Measurements from ENCODE around the gene RECK. TPM values are rescaled to one million over a fixed set of nuclear protein-coding genes. Genes with fewer than 3 reads are reported as not detected.

The RECK gene
- polyA plus RNA-seq, 1 experiment, result 112 TPM

GRCh38 chr9:36050476-36050875 lies 13.8 kb downstream of the RECK start:
- CTCF ChIA-PET, result interaction anchor here (0.6 kb wide), 1 partner anchor 405 kb away, joined by 4 read pairs; no protein-coding TSS in a partner anchor
- TF ChIP-seq, protein P1, sequence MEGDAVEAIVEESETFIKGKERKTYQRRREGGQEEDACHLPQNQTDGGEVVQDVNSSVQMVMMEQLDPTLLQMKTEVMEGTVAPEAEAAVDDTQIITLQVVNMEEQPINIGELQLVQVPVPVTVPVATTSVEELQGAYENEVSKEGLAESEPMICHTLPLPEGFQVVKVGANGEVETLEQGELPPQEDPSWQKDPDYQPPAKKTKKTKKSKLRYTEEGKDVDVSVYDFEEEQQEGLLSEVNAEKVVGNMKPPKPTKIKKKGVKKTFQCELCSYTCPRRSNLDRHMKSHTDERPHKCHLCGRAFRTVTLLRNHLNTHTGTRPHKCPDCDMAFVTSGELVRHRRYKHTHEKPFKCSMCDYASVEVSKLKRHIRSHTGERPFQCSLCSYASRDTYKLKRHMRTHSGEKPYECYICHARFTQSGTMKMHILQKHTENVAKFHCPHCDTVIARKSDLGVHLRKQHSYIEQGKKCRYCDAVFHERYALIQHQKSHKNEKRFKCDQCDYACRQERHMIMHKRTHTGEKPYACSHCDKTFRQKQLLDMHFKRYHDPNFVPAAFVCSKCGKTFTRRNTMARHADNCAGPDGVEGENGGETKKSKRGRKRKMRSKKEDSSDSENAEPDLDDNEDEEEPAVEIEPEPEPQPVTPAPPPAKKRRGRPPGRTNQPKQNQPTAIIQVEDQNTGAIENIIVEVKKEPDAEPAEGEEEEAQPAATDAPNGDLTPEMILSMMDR (IDR thresholded peaks at IDR 0.05; ENCODE audit: low read depth, low read length), result no peak
- DNase-seq (ENCODE audit: low read depth, low spot score), result no peak
- no peak overlapping the region for H3K27ac ChIP-seq (ENCODE audit: low read depth, low read length)
- H3K27me3 ChIP-seq (ENCODE audit: control insufficient read depth, insufficient read depth, low read length), result no peaks in the 10 kb centered on the region
- POLR2A ChIA-PET, result no interaction called here
- no peaks in the 10 kb centered on the region for H3K9me3 ChIP-seq (ENCODE audit: control insufficient read depth, insufficient read depth, low read length)
- no peak overlapping the region for H3K4me3 ChIP-seq (ENCODE audit: low read depth, low read length)

GRCh38 chr9:36051317-36051716 lies 14.6 kb downstream of the RECK start:
- ChIA-PET CTCF (interaction anchor here (0.6 kb wide), 1 partner anchor 406 kb away, joined by 4 read pairs; no protein-coding TSS in a partner anchor), POLR2A (no interaction called here)
- Histone ChIP-seq H3K9me3 (ENCODE audit: control insufficient read depth, insufficient read depth, low read length) (no peaks in the 10 kb centered on the region), H3K4me3 (ENCODE audit: low read depth, low read length) (no peak overlapping the region), H3K27ac (ENCODE audit: low read depth, low read length) (no peak overlapping the region), H3K27me3 (ENCODE audit: control insufficient read depth, insufficient read depth, low read length) (no peaks in the 10 kb centered on the region)
- no peak for DNase-seq (ENCODE audit: low read depth, low spot score)
- TF ChIP-seq, protein P1 (IDR thresholded peaks at IDR 0.05; ENCODE audit: low read depth, low read length), result no peak

- Histone ChIP-seq H3K9me3 (ENCODE audit: control insufficient read depth, insufficient read depth, low read length) (no peaks in the 10 kb centered on the region), H3K27ac (ENCODE audit: low read depth, low read length) (no peak overlapping the region), H3K27me3 (ENCODE audit: control insufficient read depth, insufficient read depth, low read length) (no peaks in the 10 kb centered on the region), H3K4me3 (ENCODE audit: low read depth, low read length) (no peak overlapping the region)
- POLR2A ChIA-PET, result interaction anchor here (1.5 kb wide), 1 partner anchor 17 kb away, joined by 3 read pairs; the partner anchor contains the start of gene RECK
- DNase-seq (ENCODE audit: low read depth, low spot score), result no peak
- TF ChIP-seq, protein P1 (IDR thresholded peaks at IDR 0.05; ENCODE audit: low read depth, low read length), result no peak
- CTCF ChIA-PET, result interaction anchor here (0.7 to 1.2 kb wide), 5 partner anchors 13 to 71 kb away, joined by 3 to 15 read pairs (median 4); no protein-coding TSS in a partner anchor
These were observed 17.3 kb downstream of the RECK start for GRCh38 chr9:36053971-36054370.

GRCh38 chr9:36056896-36057295 lies 20.2 kb downstream of the RECK start:
- DNase-seq (ENCODE audit: low read depth, low spot score), result no peak
- Histone ChIP-seq H3K4me3 (ENCODE audit: low read depth, low read length) (no peak overlapping the region), H3K27ac (ENCODE audit: low read depth, low read length) (no peak overlapping the region), H3K9me3 (ENCODE audit: control insufficient read depth, insufficient read depth, low read length) (no peaks in the 10 kb centered on the region), H3K27me3 (ENCODE audit: control insufficient read depth, insufficient read depth, low read length) (no peaks in the 10 kb centered on the region)
- TF ChIP-seq, protein P1 (IDR thresholded peaks at IDR 0.05; ENCODE audit: low read depth, low read length), result no peak
- ChIA-PET CTCF (no interaction called here), POLR2A (interaction anchor here (0.9 kb wide), 1 partner anchor 18 kb away, joined by 3 read pairs; no protein-coding TSS in a partner anchor)

GRCh38 chr9:36063804-36064447 lies 27.2 kb downstream of the RECK start:
- DNase-seq (ENCODE audit: low read depth, low spot score), result no peak
- TF ChIP-seq, protein P1 (IDR thresholded peaks at IDR 0.05; ENCODE audit: low read depth, low read length), result no peak
- CTCF ChIA-PET, result no interaction called here
- Histone ChIP-seq H3K4me3 (ENCODE audit: low read depth, low read length) (no peak overlapping the region), H3K27me3 (ENCODE audit: control insufficient read depth, insufficient read depth, low read length) (no peaks in the 10 kb centered on the region), H3K27ac (ENCODE audit: low read depth, low read length) (no peak overlapping the region), H3K9me3 (ENCODE audit: control insufficient read depth, insufficient read depth, low read length) (no peaks in the 10 kb centered on the region)
- POLR2A ChIA-PET, result interaction anchor here (1.5 to 1.6 kb wide), 2 partner anchors 11 to 38 kb away, joined by 3 to 6 read pairs; no protein-coding TSS in a partner anchor

Measured in AG04450 (cell line).